GM12878 (cell line): ENCODE measurements around the gene CNPY2. TPM values are rescaled to one million over a fixed set of nuclear protein-coding genes. Genes with fewer than 3 reads are reported as not detected.

Source experiments
- CEBPZ ChIP-seq: fragments of 150-350 bp; IDR thresholded peaks from 2 replicates; pipeline ENCODE4 v1.6.1; 2016; ENCODE audit warnings: low read depth, low read length
- CHD1 ChIP-seq: IDR thresholded peaks from 2 replicates; pipeline ENCODE4 v1.6.1; 2012; ENCODE audit warnings: low read depth, low read length, improper control_type of control experiment
- E2F4 ChIP-seq: IDR thresholded peaks from 2 replicates; pipeline ENCODE4 v1.6.1; 2012; ENCODE audit warnings: low read depth, low read length, improper control_type of control experiment
- EGR1 ChIP-seq, 2 experiments: IDR thresholded peaks; 1 replicate in 1 of 2; 2 replicates in 1 of 2; pipeline ENCODE4 v1.6.1; 2011 to 2012; ENCODE audit warnings: low read depth in 2 of 2, low read length in 2 of 2, borderline replicate concordance in 1 of 2, mild to moderate bottlenecking in 1 of 2, moderate library complexity in 1 of 2
- ETV6 ChIP-seq, 2 experiments: fragments of 450-650 bp in 1 of 2; IDR thresholded peaks in 1 of 2; conservative IDR thresholded peaks in 1 of 2; 2 replicates each; pipeline ENCODE4 v1.6.1; 2014; ENCODE audit warnings: antibody characterized with exemption in 1 of 2, borderline replicate concordance in 1 of 2, low read depth in 1 of 2, mild to moderate bottlenecking in 1 of 2, moderate library complexity in 1 of 2
- IRF4 ChIP-seq: IDR thresholded peaks from 2 replicates; pipeline ENCODE4 v1.6.1; 2011; ENCODE audit warnings: low read depth, low read length
- LARP7 ChIP-seq: fragments of 450-650 bp; IDR thresholded peaks from 2 replicates; pipeline ENCODE4 v1.6.1; 2017; ENCODE audit warnings: mild to moderate bottlenecking
- MEF2A ChIP-seq: IDR thresholded peaks from 2 replicates; pipeline ENCODE4 v1.6.1; 2011; ENCODE audit warnings: low read depth, mild to moderate bottlenecking, low read length, moderate library complexity; ENCODE audit not compliant: insufficient read depth
- MLLT1 ChIP-seq: fragments of 450-650 bp; IDR thresholded peaks from 2 replicates; pipeline ENCODE4 v1.6.1; 2016; ENCODE audit warnings: mild to moderate bottlenecking
- NFXL1 ChIP-seq: fragments of 450-650 bp; IDR thresholded peaks from 2 replicates; pipeline ENCODE4 v1.6.1; 2017; ENCODE audit warnings: antibody characterized with exemption, mild to moderate bottlenecking, borderline replicate concordance
- NR2C2 ChIP-seq: IDR thresholded peaks from 2 replicates; pipeline ENCODE4 v1.6.1; 2011; ENCODE audit warnings: borderline replicate concordance, low read depth; ENCODE audit not compliant: control insufficient read depth, insufficient read length
- NR2F1 ChIP-seq: fragments of 450-650 bp; conservative IDR thresholded peaks from 2 replicates; pipeline ENCODE4 v1.6.1; 2017; ENCODE audit warnings: mild to moderate bottlenecking
- REST ChIP-seq: IDR thresholded peaks from 2 replicates; pipeline ENCODE4 v1.6.1; 2012; ENCODE audit warnings: mild to moderate bottlenecking, low read depth, low read length
- RUNX3 ChIP-seq: IDR thresholded peaks from 2 replicates; pipeline ENCODE4 v1.6.1; 2012; ENCODE audit warnings: low read length, inconsistent platforms
- SIN3A ChIP-seq: IDR thresholded peaks from 2 replicates; pipeline ENCODE4 v1.6.1; 2012; ENCODE audit warnings: low read depth, low read length, improper control_type of control experiment
- SIX5 ChIP-seq: IDR thresholded peaks from 2 replicates; pipeline ENCODE4 v1.6.1; 2011; ENCODE audit warnings: mild to moderate bottlenecking, low read depth, low read length, moderate library complexity; ENCODE audit not compliant: severe bottlenecking
- SMAD5 ChIP-seq: IDR thresholded peaks from 2 replicates; pipeline ENCODE4 v1.6.1; 2016; ENCODE audit warnings: antibody characterized with exemption, low read depth
- TAF1 ChIP-seq: IDR thresholded peaks from 2 replicates; pipeline ENCODE4 v1.6.1; 2011; ENCODE audit warnings: mild to moderate bottlenecking, low read depth, low read length, borderline replicate concordance
- TCF12 ChIP-seq: IDR thresholded peaks from 2 replicates; pipeline ENCODE4 v1.6.1; 2011; ENCODE audit warnings: low read depth, mild to moderate bottlenecking, low read length
- ZBED1 ChIP-seq: IDR thresholded peaks from 2 replicates; pipeline ENCODE4 v1.6.1; 2016; ENCODE audit warnings: borderline replicate concordance
- ZNF24 ChIP-seq: fragments of 450-650 bp; IDR thresholded peaks from 2 replicates; pipeline ENCODE4 v1.6.1; 2017; ENCODE audit warnings: antibody characterized with exemption, mild to moderate bottlenecking
- polyA plus RNA-seq, 11 experiments: library from polyadenylated mRNA; depleted of rRNA in 4 of 11; unstranded in 6 of 11; stranded (reverse) in 5 of 11; fragments of >200 nt; fragmentation: Nextera tagmentation in 4 of 11; fragmentation: Illumina TruSeq in 1 of 11; extraction: Ambion mirVana in 4 of 11; extraction: Trizol in 1 of 11; gene quantifications; 1 replicate in 1 of 11; 2 replicates in 10 of 11; pipeline versions ENCODE4 v1.2.1 to v1.2.3, GENCODE V29; 2011 to 2016; ENCODE audit warnings: inconsistent platforms in 2 of 11, missing spikeins in 2 of 11, low read depth in 1 of 11
- total RNA-seq, 4 experiments: library from RNA; depleted of rRNA in 3 of 4; stranded (reverse); fragments of >200 nt in 3 of 4; fragmentation: Illumina TruSeq in 1 of 4; extraction: Trizol in 1 of 4; gene quantifications; 2 replicates each; pipeline versions ENCODE4 v1.2.1 to v1.2.3, GENCODE V29; 2013 to 2021

Gene CNPY2
- total and polyA plus RNA-seq, 10 of the 15 experiments (the other 5 are each of a cell fraction or from before 2014, with no cell fraction given): 25.0 to 276 (median 87.8) TPM

- no peak for TF ChIP-seq NFXL1
- TF ChIP-seq TAF1: peak; percentile 75; the same call in 1 of the 2 replicates
- no peak for TF ChIP-seq REST
- no peak for TF ChIP-seq MEF2A
- TF ChIP-seq SIN3A: peak; percentile 82
- TF ChIP-seq NR2C2: no peak
- peak; percentile 62 for TF ChIP-seq RUNX3
- TF ChIP-seq NR2F1: peak; percentile 93
- peak; percentile 86 for TF ChIP-seq LARP7
- peak; percentile 52; the same call in 1 of the 2 replicates for TF ChIP-seq SMAD5
- TF ChIP-seq ETV6 (conservative IDR thresholded peaks at IDR 0.05 in 1 of 2, IDR thresholded peaks at IDR 0.05 in 1 of 2; ENCODE audit: borderline replicate concordance in 1 of 2, low read depth in 1 of 2): peak in 1 of 2 experiments; percentile 51; a peak in 1 of 4 replicates
- no peak for TF ChIP-seq MLLT1
- TF ChIP-seq IRF4: 0 out of 2 replicates have a peak, but pooled peaks have one; percentile 22
- TF ChIP-seq E2F4: no peak
- 0 out of 3 replicates have a peak, but pooled peaks of 1 of the 2 experiments have one; percentile 11 for TF ChIP-seq EGR1 (IDR thresholded peaks at IDR 0.05; ENCODE audit: borderline replicate concordance in 1 of 2, low read depth in 2 of 2, low read length in 2 of 2)
- no peak for TF ChIP-seq ZBED1
- TF ChIP-seq CEBPZ: no peak
- no peak for TF ChIP-seq CHD1
- TF ChIP-seq ZNF24: no peak
- no peak for TF ChIP-seq TCF12
- TF ChIP-seq SIX5: peak; percentile 76
These were observed 48.9 kb downstream of the CNPY2 start, which contains the start of gene COQ10A (continued) for GRCh38 chr12:56266693-56267442.
